SIG-M5 treated with dmso at 0.1 percent for 504 hours (cell line): ENCODE data around the gene MAT2A.
"Not testable (repeated sequence)": the region's sequence is repeated elsewhere in the genome, so short reads cannot be mapped to it uniquely, and the experiment has no call there.

ENCODE experiments used
- DNase-seq: peaks from one replicate; lab custom pipeline; 2025; ENCODE audit not compliant: unreplicated experiment; lab: John Stamatoyannopoulos, UW

Gene MAT2A

DNA sequence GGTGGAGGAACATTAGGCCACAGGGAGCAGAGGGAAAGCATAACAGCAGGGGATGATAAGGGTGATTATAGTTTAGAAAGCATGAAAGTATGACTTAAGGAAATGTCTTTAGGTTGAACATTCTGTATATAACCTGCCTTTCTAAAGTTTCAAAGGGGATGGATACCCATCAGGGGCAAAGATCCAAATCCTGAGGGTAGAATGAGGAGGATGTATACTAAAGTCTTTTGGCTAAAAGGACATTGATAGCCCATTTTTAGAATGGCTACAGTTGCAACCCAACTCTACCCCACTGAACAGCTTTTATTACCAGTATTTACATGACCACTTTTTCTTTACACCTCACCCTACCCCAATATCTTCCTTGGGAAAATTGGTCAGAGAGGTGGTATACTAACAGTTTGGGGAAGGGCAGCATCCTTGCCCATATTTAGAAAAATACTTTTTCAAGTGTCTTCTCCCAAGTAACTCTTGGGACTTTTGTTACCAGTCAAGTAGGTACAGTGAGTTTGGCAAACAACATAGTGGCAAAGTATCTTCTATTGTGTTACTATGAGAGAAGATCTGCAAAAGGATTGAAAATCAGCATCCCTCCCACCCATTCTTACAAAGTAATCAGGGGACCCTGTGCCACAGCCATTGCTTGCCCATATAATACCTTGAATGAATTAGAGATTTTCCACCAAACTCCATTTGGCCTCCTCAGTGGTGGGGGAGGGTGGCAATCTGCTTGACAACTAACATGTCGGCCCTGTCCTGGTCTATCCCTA lies 8.3 kb downstream of the MAT2A start:
- no peak for DNase-seq

- DNase-seq, result no peak
Measured at GRCh38 chr2:85547859-85548607, 9.1 kb downstream of the MAT2A start.

DNA sequence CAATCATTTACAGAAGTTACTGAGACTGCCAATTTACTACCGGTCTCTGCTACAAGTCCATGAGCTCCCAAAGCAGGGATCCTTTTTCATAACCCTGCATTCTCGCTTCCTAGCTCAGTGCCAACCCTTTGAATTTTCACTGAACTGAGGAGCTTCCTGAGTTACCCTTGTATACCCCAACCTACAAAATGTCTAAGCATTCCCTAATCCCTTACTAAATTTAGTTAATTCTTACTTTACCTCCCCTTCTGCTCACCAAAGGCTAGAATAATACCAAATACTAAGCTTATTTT lies 9.6 kb downstream of the MAT2A start:
- DNase-seq, result no peak

GRCh38 chr2:85549095-85549494 lies 10.1 kb downstream of the MAT2A start:
- no peak for DNase-seq

- DNase-seq, result no peak
Measured at GRCh38 chr2:85549826-85550225, 10.9 kb downstream of the MAT2A start.

GRCh38 chr2:85550486-85550885 lies 11.5 kb downstream of the MAT2A start:
- DNase-seq, result peak; percentile 30

DNA sequence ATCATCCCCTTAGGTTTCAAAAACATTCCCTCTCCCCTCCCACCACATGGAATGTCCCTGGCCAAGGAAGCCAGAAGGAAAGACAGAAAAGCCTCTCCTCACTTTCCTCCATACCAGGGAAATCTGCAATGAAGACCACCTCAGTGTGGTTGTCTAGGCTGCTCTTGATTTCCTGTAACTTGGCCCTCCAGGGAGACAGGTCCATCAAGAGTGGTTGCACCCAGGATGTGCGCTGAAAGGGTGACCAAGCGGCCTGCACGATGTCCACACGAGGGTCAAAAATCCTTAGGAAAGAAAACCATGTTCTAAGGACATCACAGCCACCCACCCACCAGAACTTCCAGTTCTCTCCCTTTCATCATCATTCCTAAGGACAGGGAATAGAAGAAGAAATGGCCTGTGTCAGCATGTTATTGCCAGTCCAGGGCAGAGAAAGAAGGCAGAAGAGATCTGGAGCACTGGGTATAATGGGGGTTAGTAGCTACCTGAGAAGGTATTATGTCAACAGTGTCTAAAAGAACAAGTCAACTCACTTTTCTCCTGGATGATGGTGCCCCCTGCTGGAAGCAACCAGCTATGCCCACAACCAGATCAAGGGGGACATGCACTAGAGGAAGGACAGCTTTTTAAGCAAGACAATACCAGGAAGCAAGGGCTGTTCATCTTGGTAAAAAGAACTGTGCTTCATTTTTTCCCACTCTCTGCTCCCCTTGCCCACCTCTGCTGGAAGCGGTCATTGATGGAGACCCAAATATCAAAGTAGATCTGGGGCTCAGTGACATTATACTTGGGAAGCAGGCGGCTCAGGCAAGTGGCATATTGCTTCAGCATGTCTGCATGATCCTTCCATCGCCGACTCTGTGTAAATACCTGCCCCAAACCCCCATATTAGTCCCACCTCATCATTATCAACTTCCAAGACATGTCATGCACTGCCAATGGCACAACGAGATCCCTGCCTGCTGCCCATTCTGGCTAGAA lies 13.0 kb downstream of the MAT2A start:
- DNase-seq, result peak; percentile 85

DNA sequence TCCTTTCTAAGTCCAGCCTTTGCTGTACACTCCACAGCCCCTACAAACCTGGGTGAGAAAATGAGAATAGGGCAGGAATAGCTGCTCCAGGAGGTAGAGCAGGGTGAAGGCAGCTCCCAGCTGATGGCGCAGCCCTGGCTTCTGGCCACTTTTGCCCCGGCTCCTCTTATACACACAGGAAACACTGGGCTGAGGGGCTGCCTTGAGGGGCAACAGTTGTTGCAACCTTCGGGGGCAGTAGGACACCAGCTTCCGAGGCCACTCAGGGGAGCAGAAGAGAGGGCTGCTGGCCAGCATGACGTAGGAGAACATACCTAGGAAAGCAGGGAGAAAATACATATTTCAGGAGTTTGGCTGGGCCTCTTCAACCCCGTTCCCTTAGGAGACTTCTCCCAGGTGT lies 14.2 kb downstream of the MAT2A start:
- no peak for DNase-seq

DNA sequence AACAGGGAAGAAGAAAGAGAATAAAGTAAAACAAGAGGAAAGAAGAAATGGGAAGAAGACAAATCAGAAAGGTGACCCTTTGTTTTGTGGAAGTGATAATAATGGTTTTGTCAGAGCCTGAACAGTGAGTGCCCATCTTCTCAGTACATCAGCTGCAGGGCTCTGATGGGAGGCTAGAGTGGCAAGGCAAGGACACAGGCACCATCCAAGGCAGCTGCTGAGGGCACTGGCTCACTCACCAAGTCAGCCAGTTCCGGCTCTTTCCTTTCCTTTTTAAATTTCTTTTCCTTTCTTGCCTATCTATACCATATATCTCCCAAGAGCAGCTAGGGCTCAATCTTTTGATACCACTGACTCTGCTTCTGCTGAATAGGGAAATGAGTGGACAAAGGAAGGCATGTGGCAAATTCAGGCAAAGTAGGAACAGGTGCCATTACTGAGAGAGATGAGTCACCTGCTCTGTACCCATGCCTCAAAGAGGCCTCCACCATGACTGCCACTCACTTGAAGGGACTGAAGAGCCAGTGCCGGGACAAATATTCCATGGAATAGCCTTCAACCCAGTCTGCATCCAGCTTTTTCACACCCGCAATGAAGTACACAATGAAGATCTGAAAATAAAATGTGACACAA lies 16.1 kb downstream of the MAT2A start:
- no peak for DNase-seq

GRCh38 chr2:85557130-85557529 lies 18.2 kb downstream of the MAT2A start:
- DNase-seq, result no peak

DNA sequence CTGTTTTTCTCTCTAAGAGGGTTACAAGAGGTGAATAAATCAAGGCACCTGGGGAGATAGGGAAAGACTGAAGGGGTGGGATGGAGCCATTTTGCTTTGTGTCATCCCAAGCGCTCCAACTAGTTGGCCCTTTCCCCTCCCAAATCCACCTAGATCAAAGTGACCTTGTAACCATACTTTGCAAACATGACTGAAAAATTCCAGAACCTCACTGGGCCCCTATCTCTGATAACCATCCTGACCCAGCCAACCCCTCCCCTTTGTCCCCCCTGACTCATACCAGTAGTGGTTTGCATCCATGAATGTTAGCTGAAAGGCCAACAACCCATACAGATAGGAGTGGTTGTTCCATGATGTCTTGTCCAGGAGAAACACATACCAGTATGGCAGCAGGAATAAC lies 19.2 kb downstream of the MAT2A start:
- DNase-seq, result no peak

- DNase-seq, result not testable (repeated sequence)
Measured at GRCh38 chr2:85560403-85560726, 21.4 kb downstream of the MAT2A start.

DNA sequence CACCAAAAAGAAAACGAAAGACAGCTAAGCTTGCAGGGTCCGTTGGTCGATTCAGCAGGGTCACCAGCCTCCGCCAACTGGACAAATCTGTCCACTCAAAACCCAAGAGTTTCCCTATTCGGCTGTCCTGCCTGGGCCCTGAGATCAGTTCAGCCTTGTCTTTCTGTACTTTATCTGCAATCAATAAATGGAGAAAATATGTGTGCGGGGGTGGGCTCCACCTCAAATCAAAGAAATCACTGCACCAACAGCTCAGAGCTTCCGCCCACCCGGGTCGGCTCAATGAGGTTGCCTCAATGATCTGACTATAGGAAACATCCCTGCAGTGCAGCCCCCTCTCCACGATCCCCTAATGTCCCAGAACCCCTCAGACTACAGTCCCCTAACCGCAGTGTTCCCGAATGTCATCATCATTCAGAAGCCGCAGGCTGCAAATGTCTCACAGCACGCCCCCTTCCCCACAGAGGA lies 21.9 kb downstream of the MAT2A start:
- no peak for DNase-seq

- DNase-seq, result peak; percentile 97
Measured at GRCh38 chr2:85561280-85562212, 22.6 kb downstream of the MAT2A start, which contains the start of gene GGCX. Gene GGCX, minus strand, starts transcription at chr2:85561493. Its CDS starts 65 bp downstream, at chr2:85561428.

DNA sequence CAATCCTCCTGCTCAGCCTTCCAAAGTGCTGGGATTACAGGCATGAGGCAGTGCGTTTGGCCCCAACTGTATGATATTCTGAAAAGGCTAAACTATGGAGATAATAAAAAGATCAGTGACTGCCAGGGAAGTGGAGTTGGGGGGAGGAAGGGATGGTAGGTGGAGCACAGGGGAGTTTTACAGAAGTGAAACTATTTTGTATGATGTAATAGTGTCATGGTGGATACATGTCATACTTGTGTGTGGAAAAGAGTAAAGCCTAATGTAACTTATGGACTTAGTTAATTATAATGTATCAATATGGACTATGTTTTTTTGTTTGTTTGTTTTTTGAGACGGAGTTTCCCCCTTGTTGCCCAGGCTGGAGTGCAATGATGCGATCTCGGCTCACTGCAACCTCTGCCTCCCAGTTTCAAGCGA lies 25.2 kb downstream of the MAT2A start:
- peak; percentile 97 for DNase-seq

DNA sequence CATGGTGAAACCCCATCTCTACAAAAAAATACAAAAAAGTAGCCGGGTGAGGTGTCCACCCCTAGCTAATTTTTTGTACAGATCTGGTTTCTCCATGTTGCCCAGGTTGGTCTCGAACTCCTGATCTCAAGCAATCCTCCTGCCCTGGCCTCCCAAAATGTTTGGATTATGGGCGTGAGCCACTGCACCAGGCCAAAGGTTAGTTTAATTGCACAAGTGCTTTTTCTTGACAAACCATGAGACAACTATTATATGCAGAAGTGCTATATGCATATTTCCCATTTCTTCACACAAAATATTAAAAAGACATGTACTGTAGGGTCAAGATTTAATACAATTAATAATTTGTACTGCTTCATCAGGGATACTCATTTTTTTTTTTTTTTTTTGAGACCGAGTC lies 27.3 kb downstream of the MAT2A start:
- no peak for DNase-seq

GRCh38 chr2:85575739-85576138 lies 36.8 kb downstream of the MAT2A start:
- no peak for DNase-seq

DNA sequence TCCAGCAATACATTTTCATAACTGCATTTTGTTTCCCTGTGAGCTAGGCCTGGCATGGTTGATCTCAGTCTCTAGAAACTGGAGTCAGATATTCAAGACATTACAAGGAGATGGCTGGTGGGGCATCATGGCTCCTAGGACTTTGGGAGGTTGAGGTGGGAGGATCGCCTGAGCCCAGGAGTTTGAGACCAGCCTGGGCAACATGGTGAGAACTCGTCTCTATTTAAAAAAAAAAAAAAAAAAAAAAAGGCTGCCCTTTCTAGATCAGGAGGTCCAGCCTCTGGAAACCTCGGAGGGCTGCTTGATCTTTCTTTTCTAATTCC lies 38.1 kb downstream of the MAT2A start:
- DNase-seq, result no peak

- DNase-seq, result peak; percentile 77
Measured at GRCh38 chr2:85577386-85578242, 38.6 kb downstream of the MAT2A start, which contains the start of gene VAMP8. Gene VAMP8, plus strand, starts transcription at chr2:85577586. Its CDS starts 61 bp downstream, at chr2:85577647.
